ENCODE data around the gene LMTK2.

- TF ChIP-seq POLR2AphosphoS5 (IDR thresholded peaks at IDR 0.05) (no peak), CTCF (IDR thresholded peaks at IDR 0.05) (no peak), EP300 (IDR thresholded peaks at IDR 0.05) (no peak), POLR2A (IDR thresholded peaks at IDR 0.05) (no peak)
Measured at GRCh38 chr7:98066208-98066607, 40.5 kb upstream of the LMTK2 start.

All from sigmoid colon (tissue), 4 donors.